ENCODE measurements around the gene COX17.

The COX17 gene

DNA sequence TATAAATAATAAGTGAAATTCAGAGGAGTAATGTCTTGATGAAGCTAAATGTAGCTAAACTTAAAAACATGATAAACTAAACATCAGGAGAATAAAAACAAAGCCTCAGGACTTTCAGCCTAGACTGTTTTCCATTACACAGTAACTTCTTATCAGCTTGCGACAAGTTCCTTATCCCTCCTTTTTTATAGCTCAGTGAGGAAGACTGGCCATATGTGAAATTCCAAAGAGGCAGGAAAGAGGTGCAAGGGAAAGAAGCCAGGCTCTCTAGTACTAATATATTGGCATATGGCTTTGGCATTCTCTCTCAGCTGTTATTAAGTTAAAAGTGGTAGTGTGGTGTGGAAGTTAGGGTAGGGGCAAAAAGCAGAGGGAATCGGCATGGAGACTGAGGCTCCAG lies 4.4 kb downstream of the COX17 start:
- no peak for DNase-seq

GRCh38 chr3:119669906-119670570 lies 7.2 kb downstream of the COX17 start:
- no peak for DNase-seq

DNA sequence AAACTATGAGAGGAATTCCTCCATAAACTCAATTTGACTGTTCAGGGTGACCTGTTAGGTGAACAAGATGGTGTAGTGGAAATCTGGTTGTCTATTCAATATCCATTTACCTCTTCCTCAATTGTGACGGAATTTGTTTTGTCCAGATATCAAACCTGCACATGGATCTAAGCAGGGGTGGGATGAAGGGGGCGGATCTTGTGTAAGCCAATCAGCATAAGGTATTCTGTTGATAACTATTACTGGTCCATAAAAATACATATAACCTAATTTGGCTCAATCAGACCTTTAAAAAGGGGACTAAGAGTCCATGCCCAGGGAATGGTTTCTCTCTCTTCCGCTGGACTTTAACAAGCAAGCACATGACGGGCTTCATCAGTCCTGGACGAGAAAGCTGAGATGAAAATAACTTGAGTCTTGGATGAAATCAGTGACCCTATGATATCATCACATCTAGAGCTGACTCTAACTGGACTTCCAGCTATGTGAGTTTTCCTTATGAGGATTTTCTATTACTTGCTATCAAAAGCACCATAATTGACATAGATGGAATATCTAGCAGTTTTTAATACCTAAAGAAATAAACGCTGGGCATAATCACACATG lies 11.1 kb downstream of the COX17 start:
- no peak for DNase-seq

DNA sequence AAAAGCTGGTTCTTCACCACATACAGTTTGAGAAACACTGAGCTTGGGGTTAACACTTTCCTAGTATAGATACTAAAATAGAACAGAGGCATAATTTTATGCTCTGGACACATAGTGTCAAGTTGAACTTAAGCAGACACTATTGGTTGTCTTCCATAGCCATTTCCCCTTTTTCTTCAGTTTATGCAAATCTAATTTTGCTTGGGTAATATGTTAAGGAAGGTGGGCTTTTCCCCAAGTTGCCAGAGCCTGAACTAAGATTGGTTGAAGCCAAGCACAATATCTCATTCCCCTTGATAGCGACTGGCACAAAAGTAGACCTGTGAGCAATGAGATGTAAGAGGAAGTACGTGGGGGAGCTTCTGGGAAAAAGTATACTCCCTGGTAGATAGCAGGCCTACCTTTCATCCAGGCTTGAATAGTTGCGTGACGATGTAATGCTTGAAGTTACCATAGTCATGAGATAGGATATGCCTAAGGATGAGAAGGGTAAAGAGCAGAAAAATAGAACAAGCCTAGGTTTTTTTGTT lies 12.3 kb downstream of the COX17 start:
- DNase-seq: no peak

DNA sequence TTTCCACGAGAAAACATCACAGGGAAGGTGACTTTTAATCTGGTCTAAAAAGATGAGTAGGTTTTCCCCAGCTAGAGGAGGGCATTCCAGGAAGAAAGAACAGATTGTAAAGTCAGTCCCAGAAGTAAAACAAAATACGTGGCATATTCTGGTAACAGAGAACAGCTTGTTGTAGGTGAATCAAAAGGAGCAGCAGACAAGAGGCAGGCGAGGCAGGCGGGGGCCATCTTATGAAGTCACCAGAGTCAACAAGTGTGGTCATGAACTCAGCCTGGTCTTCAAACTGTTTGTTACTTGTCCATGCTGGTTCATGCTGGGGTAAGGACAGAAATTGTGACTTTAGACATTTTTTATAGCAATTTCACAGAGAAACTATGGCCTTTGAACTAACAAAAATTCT lies 12.8 kb downstream of the COX17 start:
- no peak for DNase-seq

DNA sequence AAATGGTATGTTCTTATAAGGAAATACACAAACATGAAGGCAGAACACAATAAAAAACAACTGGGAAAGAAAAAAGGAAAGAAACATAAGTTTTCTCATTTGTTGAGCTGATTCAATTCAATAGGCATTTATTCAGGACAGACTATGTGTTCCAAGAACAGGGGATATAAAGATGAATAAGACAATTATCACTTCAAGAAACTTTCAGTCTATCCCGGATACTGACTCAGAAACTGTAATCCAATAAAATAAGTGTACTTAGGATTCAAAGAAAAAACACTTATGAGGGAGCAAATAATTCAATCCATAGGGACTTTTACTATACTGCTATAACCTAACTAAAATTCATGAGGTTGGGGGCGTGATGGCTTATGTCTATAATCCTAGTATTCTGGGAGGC lies 13.3 kb downstream of the COX17 start:
- DNase-seq: no peak

DNA sequence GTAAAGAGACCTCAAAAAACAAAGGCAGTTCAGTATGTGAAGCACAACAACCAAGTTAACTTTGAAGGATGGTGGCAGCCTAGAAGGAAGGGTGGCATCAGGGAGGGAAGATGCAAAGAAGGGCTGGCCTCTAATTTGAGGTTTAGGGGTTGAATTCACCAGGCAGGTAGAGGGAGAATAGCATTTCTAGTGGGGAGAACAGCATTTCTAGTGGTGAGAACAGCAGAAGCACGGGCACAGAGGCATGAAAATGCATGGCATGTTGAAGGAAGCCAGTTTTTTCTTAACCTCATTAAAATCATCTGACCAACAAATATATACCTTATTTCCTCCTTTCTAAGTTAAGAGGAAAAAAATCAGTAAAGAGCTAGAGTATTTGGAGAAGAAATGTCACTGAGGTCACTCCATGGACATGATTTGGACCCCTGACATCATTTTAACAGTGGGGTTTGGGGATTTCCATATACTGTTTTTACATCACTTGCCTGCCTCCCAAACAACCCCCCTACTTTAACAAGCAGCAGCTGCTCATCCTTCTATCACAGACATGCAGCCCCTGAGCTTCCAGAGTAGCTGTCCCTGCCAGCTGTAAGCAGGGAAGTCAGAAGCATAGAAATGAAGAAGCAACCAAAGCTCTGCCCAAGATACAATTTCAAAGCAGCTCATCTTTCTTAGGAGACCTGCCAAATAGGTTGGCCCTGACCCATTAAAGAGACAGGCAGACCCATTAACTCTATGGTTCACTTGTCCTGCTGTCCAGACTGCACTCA lies 14.4 kb downstream of the COX17 start:
- no peak for DNase-seq

- no peak for DNase-seq
These were observed 16.4 kb downstream of the COX17 start, which contains the start of gene POPDC2 for GRCh38 chr3:119660474-119661440. Gene POPDC2 (minus strand): TSS chr3:119660589. CDS start chr3:119660423, 166 bp downstream.

GRCh38 chr3:119659606-119660291 lies 17.5 kb downstream of the COX17 start:
- no peak for DNase-seq

- no peak for DNase-seq
These were observed 18.2 kb downstream of the COX17 start for GRCh38 chr3:119658994-119659393.

DNA sequence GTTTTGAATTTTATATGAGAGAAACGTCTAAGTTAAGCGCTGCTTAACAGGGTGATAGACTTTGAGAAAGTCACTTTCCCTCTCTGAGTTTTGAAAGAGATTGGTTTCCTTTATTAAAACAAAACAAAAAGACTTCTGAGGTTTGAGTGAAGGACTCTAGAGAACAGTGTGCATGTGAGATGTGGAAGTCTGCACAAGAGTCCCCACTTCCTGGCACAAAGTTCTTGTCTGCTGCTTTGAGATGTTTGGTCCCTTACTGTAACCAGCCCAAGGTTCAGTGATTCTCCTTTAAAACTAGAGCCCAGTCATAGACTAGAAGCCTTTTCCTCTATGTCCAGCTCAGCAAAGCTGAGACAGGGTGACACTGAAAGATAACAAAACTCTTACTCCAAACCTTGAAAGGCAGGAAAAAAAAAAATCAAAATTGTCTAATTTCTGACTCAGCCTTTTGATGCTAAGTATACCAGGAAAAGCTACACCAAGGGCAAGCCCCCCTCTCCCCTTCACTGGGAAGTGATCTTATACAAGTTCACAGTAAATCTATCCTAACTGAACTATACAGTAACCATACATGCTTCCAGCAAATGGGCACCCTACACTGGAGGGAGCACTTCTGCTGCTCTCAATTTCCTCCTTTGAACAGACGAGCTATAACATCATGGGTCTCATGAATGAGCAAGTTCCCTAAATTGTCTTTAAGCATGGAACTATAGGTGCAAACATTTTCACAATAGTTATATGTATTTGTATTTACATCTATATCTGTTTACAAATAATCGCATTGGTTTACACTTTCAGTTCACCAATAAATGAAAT lies 19.1 kb downstream of the COX17 start:
- no peak for DNase-seq

DNA sequence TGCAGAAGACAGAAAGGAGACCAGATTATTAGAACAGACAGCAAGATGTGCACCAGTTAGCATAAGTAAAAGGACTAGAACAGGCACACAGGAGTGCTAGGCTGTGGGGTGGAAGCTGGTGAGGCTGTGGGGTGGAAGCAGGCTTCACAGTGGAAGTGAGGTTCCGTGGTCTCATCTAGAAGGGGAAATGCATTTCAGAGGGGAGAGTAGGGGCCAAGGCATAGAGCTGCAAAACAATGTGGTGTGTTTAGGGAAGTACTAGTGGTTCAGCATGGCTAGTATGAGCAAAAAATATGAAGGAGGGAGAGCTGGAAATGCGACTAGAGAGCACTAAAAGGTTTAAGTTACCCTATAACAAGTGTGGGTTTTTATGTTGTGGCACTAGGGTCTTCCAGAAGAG lies 23.3 kb downstream of the COX17 start:
- no peak for DNase-seq

- DNase-seq: no peak
These were observed 24.7 kb downstream of the COX17 start for GRCh38 chr3:119652306-119653033.

DNA sequence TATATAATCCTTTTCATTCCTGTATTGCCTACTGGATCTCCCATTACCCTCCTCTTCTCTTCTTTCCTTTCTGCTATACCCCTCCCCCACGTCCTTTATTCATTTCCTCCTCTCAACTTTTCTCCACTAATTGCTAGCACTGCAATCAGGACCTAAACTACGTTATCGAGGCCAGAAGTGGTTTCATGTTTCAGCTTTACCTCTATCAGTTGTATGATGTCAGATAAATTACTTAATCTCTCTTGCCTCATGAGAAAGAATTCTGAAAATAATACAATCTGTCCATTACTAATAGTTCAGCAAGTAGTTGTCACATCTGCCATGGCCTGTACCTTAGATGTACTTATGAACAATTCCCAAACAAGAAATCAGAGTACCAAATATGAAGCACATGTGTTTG lies 27.4 kb downstream of the COX17 start:
- no peak for DNase-seq

DNA sequence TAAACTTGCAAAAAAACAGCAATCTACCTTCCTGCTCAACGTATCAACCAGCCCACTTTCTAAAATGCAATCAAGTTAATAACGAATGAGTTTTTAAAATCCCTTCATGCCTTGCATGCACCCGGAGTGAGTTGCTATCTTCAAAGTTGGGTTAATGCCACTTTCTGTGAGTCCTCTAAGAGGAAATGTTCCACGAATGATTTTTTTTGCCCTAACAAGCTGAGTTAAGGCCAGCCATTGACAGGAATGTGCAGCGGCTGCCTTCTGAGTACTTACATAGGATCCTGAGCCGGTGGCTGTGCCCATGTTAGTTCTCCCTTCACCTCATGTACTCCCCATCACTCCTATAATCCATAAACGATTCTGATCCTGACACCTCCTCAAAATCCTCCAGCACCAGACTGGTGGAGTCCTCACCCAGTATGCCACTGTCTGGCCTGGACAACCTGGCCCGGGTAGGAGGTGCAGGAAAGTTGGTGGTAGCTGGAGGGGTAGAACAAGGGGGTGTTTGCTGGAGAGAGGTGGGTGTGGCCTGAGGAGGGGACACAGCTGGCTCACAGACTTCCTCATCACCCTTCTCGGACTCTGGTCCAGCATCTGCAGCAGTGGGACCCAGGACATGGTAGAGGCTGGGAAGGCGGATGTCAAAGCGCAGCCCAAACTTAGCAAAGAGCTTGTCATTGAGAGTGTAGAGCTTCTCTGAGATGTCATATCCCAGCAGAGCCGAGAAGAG lies 29.2 kb downstream of the COX17 start:
- no peak for DNase-seq

DNA sequence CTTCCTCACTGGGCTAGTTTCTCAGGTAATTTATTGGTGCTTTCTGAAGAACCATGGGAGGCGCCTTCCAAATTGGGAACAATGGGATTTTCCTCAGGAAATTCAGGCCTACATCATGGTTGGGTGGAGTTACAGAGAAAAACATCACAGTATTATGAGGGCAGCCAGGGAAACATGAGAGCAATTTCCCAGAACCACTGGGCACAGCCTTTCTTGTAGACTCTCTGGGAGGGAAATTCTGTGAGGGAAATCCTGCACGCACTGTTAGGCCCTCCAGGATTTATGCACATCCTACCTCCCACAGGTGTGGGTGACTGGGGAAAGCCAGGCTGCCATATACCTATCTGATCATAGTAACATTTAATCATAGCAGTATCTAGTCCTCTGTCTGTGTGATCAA lies 30.0 kb downstream of the COX17 start:
- DNase-seq: no peak

GRCh38 chr3:119645813-119646212 lies 31.4 kb downstream of the COX17 start:
- DNase-seq: no peak

- no peak for DNase-seq
These were observed 32.7 kb downstream of the COX17 start for GRCh38 chr3:119644481-119644880.

DNA sequence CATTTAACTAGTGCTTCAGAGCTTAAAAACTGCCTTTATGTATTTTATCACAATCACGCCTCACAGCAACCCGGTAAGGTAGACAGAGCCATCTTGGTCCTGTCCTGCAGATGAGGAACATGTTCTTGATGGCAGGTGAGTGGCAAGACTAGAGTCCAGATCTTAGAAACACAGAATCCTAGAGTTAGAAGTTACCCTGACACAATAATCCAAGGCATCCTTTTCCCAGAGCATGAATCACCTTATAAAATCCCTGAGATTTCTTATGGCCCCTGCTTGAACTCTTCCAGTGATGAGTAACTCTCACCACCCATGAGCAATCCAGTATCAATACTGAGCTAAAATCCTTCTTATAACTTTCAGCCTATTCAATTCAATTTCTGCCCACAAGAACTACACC lies 33.7 kb downstream of the COX17 start:
- no peak for DNase-seq

Data from SHP77 (cell line).